IMR-90 (cell line): ENCODE data around the gene ISCU. TPM values are rescaled to one million over a fixed set of nuclear protein-coding genes. Genes with fewer than 3 reads are reported as not detected.

Experiments used
- polyA plus RNA-seq, 3 experiments: library from polyadenylated mRNA; depleted of rRNA; stranded (reverse); fragments of >200 nt; gene quantifications; 2 replicates each; pipeline ENCODE4 v1.2.3, GENCODE V29; 2012; ENCODE audit warnings: low replicate concordance in 1 of 3
- total RNA-seq: library from RNA; depleted of rRNA; stranded (reverse); fragments of >200 nt; gene quantifications from 2 replicates; pipeline ENCODE4 v1.2.3, GENCODE V29; 2012
- TF ChIP-seq, protein P1 (sequence below): fragments of 150-350 bp; IDR thresholded peaks from 2 replicates; pipeline ENCODE4 v1.6.1; 2016; ENCODE audit warnings: low read depth, mild to moderate bottlenecking, low read length, moderate library complexity, borderline replicate concordance

The ISCU gene
- total and polyA plus RNA-seq, 2 of the 4 experiments (the other 2 are of a cell fraction) = 52.7 to 87.2 TPM

GRCh38 chr12:108596854-108597558 lies 34.6 kb downstream of the ISCU start (continued):
- TF ChIP-seq, protein P1, sequence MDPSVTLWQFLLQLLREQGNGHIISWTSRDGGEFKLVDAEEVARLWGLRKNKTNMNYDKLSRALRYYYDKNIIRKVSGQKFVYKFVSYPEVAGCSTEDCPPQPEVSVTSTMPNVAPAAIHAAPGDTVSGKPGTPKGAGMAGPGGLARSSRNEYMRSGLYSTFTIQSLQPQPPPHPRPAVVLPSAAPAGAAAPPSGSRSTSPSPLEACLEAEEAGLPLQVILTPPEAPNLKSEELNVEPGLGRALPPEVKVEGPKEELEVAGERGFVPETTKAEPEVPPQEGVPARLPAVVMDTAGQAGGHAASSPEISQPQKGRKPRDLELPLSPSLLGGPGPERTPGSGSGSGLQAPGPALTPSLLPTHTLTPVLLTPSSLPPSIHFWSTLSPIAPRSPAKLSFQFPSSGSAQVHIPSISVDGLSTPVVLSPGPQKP = no peak
